Endothelial cell of umbilical vein (primary cell): ENCODE data around the gene IL6. TPM values are rescaled to one million over a fixed set of nuclear protein-coding genes. Genes with fewer than 3 reads are reported as not detected.

ENCODE experiments used
- BruUV-seq: library from RNA; stranded (reverse); fragments of 400-500 nt; replicated peaks from 2 replicates; lab custom pipeline; 2021; lab: Mats Ljungman, UMichigan
- CTCF ChIA-PET: fragments of 300-600, 350-600 bp; sonication (Branson Sonifier 250); formaldehyde crosslinking; loops from one replicate; lab custom pipeline; 2021; ENCODE audit warnings: antibody characterized with exemption, inconsistent platforms; lab: Charles Lee
- POLR2A ChIA-PET: fragments of 300-600, 350-600 bp; sonication (Branson Sonifier 250); formaldehyde crosslinking; loops from one replicate; lab custom pipeline; 2021; ENCODE audit warnings: antibody characterized with exemption, inconsistent platforms; lab: Charles Lee
- DNase-seq: peaks from one replicate; pipeline ENCODE4 v3.0.0-alpha.2; 2011; ENCODE audit warnings: low read depth, low spot score
- FAIRE-seq: peaks from 2 replicates; lab custom pipeline; 2011; peaks lifted over from hg19 to GRCh38; lab: Jason Lieb, UNC
- H2AFZ ChIP-seq: 2 replicates; pipeline ENCODE4 v1.6.0; 2012; ENCODE audit warnings: low read depth, low read length, control low read depth, inconsistent platforms
- H3K27ac ChIP-seq: 2 replicates; pipeline ENCODE4 v1.5.1; 2011; ENCODE audit warnings: low read depth, mild to moderate bottlenecking, control low read depth, low read length, moderate library complexity; ENCODE audit not compliant: insufficient read depth
- H3K27me3 ChIP-seq, 2 experiments: 2 replicates each; pipeline versions ENCODE4 v1.6.0 to v1.6.1; 2011; ENCODE audit warnings: low read length in 2 of 2, mixed read lengths in 1 of 2; ENCODE audit not compliant: control insufficient read depth in 2 of 2, insufficient read depth in 2 of 2
- H3K36me3 ChIP-seq, 2 experiments: 2 replicates in 1 of 2; 3 replicates in 1 of 2; pipeline ENCODE4 v1.5.1; 2011; ENCODE audit warnings: low read length in 2 of 2, mild to moderate bottlenecking in 1 of 2, moderate library complexity in 1 of 2; ENCODE audit not compliant: control insufficient read depth in 2 of 2, insufficient read depth in 2 of 2; ENCODE audit errors: extremely low read depth in 1 of 2
- H3K4me1 ChIP-seq: 3 replicates; pipeline ENCODE4 v1.5.1; 2011; ENCODE audit warnings: mild to moderate bottlenecking, low read length; ENCODE audit not compliant: control insufficient read depth, insufficient read depth; ENCODE audit errors: extremely low read depth
- H3K4me2 ChIP-seq: 2 replicates; pipeline ENCODE4 v1.6.1; 2011; ENCODE audit warnings: low read length, control low read depth, mixed read lengths; ENCODE audit not compliant: insufficient read depth
- H3K4me3 ChIP-seq, 3 experiments: fragments of 200-600 bp in 1 of 3; sonication (generic), shearing (Covaris generic) in 1 of 3; replicated peaks in 1 of 3; 2 replicates each; pipeline ENCODE4 v1.5.1; 2011 to 2016; ENCODE audit warnings: control low read depth in 3 of 3, low read length in 3 of 3, mild to moderate bottlenecking in 2 of 3, inconsistent platforms in 1 of 3, low read depth in 1 of 3, moderate library complexity in 1 of 3; ENCODE audit not compliant: insufficient read depth in 1 of 3
- H3K79me2 ChIP-seq: 2 replicates; pipeline ENCODE4 v1.6.0; 2012; ENCODE audit warnings: low read length, inconsistent platforms; ENCODE audit not compliant: control insufficient read depth, insufficient read depth
- H3K9ac ChIP-seq: replicated peaks from 2 replicates; pipeline ENCODE3; 2011; ENCODE audit warnings: low read length, control low read depth; ENCODE audit not compliant: insufficient read depth; ENCODE audit errors: extremely low read depth
- H3K9me1 ChIP-seq: replicated peaks from 3 replicates; pipeline ENCODE4 v1.6.0; 2011; ENCODE audit warnings: mild to moderate bottlenecking, low read length; ENCODE audit not compliant: control insufficient read depth, insufficient read depth; ENCODE audit errors: extremely low read depth
- H3K9me3 ChIP-seq: replicated peaks from 2 replicates; pipeline ENCODE4 v1.5.1; 2012; ENCODE audit warnings: low read length, inconsistent platforms; ENCODE audit not compliant: control insufficient read depth, insufficient read depth
- H4K20me1 ChIP-seq: replicated peaks from 2 replicates; pipeline ENCODE3; 2011; ENCODE audit warnings: mild to moderate bottlenecking, low read length; ENCODE audit not compliant: control insufficient read depth, insufficient read depth; ENCODE audit errors: extremely low read depth
- EZH2 ChIP-seq: IDR thresholded peaks from 2 replicates; pipeline ENCODE4 v1.6.1; 2012; ENCODE audit warnings: borderline replicate concordance, low read depth, mild to moderate bottlenecking, moderate library complexity, low read length, inconsistent platforms; ENCODE audit not compliant: severe bottlenecking
- FOS ChIP-seq: IDR thresholded peaks from 2 replicates; pipeline ENCODE4 v1.6.1; 2011; ENCODE audit warnings: mild to moderate bottlenecking, low read length, moderate library complexity, borderline replicate concordance; ENCODE audit not compliant: insufficient read depth
- GATA2 ChIP-seq: IDR thresholded peaks from 2 replicates; pipeline ENCODE4 v1.7.0; 2011; ENCODE audit warnings: low read depth, mild to moderate bottlenecking, moderate library complexity, mixed read lengths, low read length; ENCODE audit not compliant: insufficient read length, insufficient read depth
- JUN ChIP-seq: IDR thresholded peaks from 2 replicates; pipeline ENCODE4 v1.6.1; 2011; ENCODE audit warnings: borderline replicate concordance, low read depth; ENCODE audit not compliant: insufficient read length, insufficient read depth
- MAX ChIP-seq: IDR thresholded peaks from 2 replicates; pipeline ENCODE4 v1.6.1; 2011; ENCODE audit not compliant: insufficient read depth, insufficient read length
- MYC ChIP-seq: IDR thresholded peaks from one replicate; pipeline ENCODE4 v1.6.1; 2011; ENCODE audit warnings: mild to moderate bottlenecking, low read depth, low read length
- POLR2A ChIP-seq: IDR thresholded peaks from 2 replicates; pipeline ENCODE4 v1.6.1; 2012; ENCODE audit warnings: low read depth, mild to moderate bottlenecking, control low read depth, low read length
- POLR2AphosphoS5 ChIP-seq: IDR thresholded peaks from 2 replicates; pipeline ENCODE4 v1.6.1; 2012; ENCODE audit warnings: low read depth, mild to moderate bottlenecking, control low read depth, low read length, moderate library complexity; ENCODE audit not compliant: insufficient read depth
- dilution Hi-C: fragments of 300-500 bp; cut with MboI; formaldehyde crosslinking; loops from one replicate; pipeline ENCODE4 v1.15.0; 2019; ENCODE audit warnings: low sequenced_read_pairs; ENCODE audit not compliant: extremely low pct_ligation_motif_present
- intact Hi-C: fragments of 100-400 bp; cut with micrococcal nuclease; formaldehyde crosslinking; loops from one replicate; pipeline ENCODE4 v1.10.0; 2022
- polyA plus RNA-seq, 4 experiments: library from polyadenylated mRNA; depleted of rRNA in 3 of 4; stranded (reverse) in 3 of 4; unstranded in 1 of 4; fragments of >200 nt; gene quantifications; 2 replicates each; pipeline versions ENCODE4 v1.2.1 to v1.2.3, GENCODE V29; 2011 to 2012; ENCODE audit warnings: missing spikeins in 1 of 4
- total RNA-seq: library from RNA; stranded (reverse); gene quantifications from 2 replicates; pipeline ENCODE4 v1.2.3, GENCODE V29; 2021
- TF ChIP-seq, protein P1 (sequence below), 2 donors: IDR thresholded peaks; 1 replicate in 1 of 2; 2 replicates in 1 of 2; pipeline ENCODE4 v1.5.1; 2011; ENCODE audit warnings: low read length in 2 of 2, mild to moderate bottlenecking in 2 of 2, moderate library complexity in 2 of 2, control low read depth in 1 of 2, inconsistent platforms in 1 of 2, low read depth in 1 of 2; ENCODE audit not compliant: insufficient read depth in 1 of 2; ENCODE audit errors: extremely low read depth in 1 of 2

Gene IL6
- total and polyA plus RNA-seq, 2 donors (not counting 3 experiments of a cell fraction or from before 2014, with no cell fraction given): 11.0 to 16.5 TPM

- Histone ChIP-seq H3K4me1 (peaks cover 9% of the 10 kb centered on the region), H3K4me3 (no peak overlapping the region), H3K36me3 (no peaks in the 10 kb centered on the region), H2AFZ (no peak overlapping the region), H3K9me1 (no peaks in the 10 kb centered on the region), H3K9me3 (no peaks in the 10 kb centered on the region), H3K27me3 (no peaks in the 10 kb centered on the region), H4K20me1 (no peaks in the 10 kb centered on the region), H3K9ac (no peak overlapping the region), H3K4me2 (no peak overlapping the region), H3K27ac (no peak overlapping the region), H3K79me2 (no peaks in the 10 kb centered on the region)
- intact Hi-C loops (no loop called here), dilution Hi-C loops (no loop called here)
- DNase-seq (no peak), FAIRE-seq (no peak)
- POLR2A ChIA-PET: no interaction called here
- no TSS peak for BruUV-seq
- no peak for TF ChIP-seq FOS
- no peak for TF ChIP-seq POLR2A
- TF ChIP-seq, protein P1, sequence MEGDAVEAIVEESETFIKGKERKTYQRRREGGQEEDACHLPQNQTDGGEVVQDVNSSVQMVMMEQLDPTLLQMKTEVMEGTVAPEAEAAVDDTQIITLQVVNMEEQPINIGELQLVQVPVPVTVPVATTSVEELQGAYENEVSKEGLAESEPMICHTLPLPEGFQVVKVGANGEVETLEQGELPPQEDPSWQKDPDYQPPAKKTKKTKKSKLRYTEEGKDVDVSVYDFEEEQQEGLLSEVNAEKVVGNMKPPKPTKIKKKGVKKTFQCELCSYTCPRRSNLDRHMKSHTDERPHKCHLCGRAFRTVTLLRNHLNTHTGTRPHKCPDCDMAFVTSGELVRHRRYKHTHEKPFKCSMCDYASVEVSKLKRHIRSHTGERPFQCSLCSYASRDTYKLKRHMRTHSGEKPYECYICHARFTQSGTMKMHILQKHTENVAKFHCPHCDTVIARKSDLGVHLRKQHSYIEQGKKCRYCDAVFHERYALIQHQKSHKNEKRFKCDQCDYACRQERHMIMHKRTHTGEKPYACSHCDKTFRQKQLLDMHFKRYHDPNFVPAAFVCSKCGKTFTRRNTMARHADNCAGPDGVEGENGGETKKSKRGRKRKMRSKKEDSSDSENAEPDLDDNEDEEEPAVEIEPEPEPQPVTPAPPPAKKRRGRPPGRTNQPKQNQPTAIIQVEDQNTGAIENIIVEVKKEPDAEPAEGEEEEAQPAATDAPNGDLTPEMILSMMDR (IDR thresholded peaks at IDR 0.05; ENCODE audit: extremely low read depth in 1 of 2, insufficient read depth in 1 of 2, low read depth in 1 of 2, low read length in 2 of 2): no peak
- no peak for TF ChIP-seq GATA2
- TF ChIP-seq MYC: no peak
- TF ChIP-seq EZH2: no peak
- no peak for TF ChIP-seq MAX
- TF ChIP-seq POLR2AphosphoS5: no peak
- TF ChIP-seq JUN: no peak
- CTCF ChIA-PET: interaction anchor here (1.0 kb wide), 1 partner anchor 14 kb away, joined by 3 read pairs; no protein-coding TSS in a partner anchor
Observed at GRCh38 chr7:22681852-22682657, 44.9 kb upstream of the IL6 start.
